Esophagus muscularis mucosa (tissue), 4 donors: Measurements from ENCODE around the gene PYGL. TPM values are rescaled to one million over a fixed set of nuclear protein-coding genes. Genes with fewer than 3 reads are reported as not detected.
A peak's percentile ranks its signal among the peaks of the same experiment; 100 is the strongest.

Experiments
- DNase-seq: peaks from one replicate; pipeline ENCODE4 v3.0.0-alpha.2; 2017; ENCODE audit errors: extremely low spot score
- H3K27ac ChIP-seq, 4 donors: fragments of 200-600 bp; sonication (generic); replicated peaks in 1 of 4; 1 replicate in 3 of 4; 2 replicates in 1 of 4; pipeline ENCODE4 v1.5.1; 2016 to 2019; ENCODE audit warnings: mild to moderate bottlenecking in 1 of 4
- H3K27me3 ChIP-seq, 4 donors: fragments of 200-600 bp; sonication (generic); one replicate each; pipeline versions ENCODE4 v1.5.1 to v1.6.0; 2016 to 2019
- H3K36me3 ChIP-seq, 4 donors: fragments of 200-600 bp; sonication (generic); one replicate each; pipeline ENCODE4 v1.5.1; 2016 to 2019
- H3K4me1 ChIP-seq, 4 donors: fragments of 200-600 bp; sonication (generic); one replicate each; pipeline ENCODE4 v1.5.1; 2016 to 2019
- H3K4me3 ChIP-seq, 4 donors: fragments of 200-600 bp; sonication (generic); 1 replicate in 2 of 4; 2 replicates in 2 of 4; pipeline ENCODE4 v1.5.1; 2016 to 2019; ENCODE audit warnings: mild to moderate bottlenecking in 4 of 4, moderate library complexity in 1 of 4
- H3K9me3 ChIP-seq, 4 donors: fragments of 200-600 bp; sonication (generic); 1 replicate in 3 of 4; 2 replicates in 1 of 4; pipeline ENCODE4 v1.5.1; 2016 to 2019
- EP300 ChIP-seq: sonication (generic); formaldehyde crosslinking; IDR thresholded peaks from one replicate; pipeline ENCODE4 v1.6.1; 2017; ENCODE audit warnings: antibody characterized with exemption
- POLR2A ChIP-seq: fragments of 450-650 bp; IDR thresholded peaks from one replicate; pipeline ENCODE4 v1.6.1; 2017; ENCODE audit warnings: antibody characterized with exemption, moderate library complexity, mild to moderate bottlenecking, low read depth
- POLR2AphosphoS5 ChIP-seq, 2 donors: sonication (generic); formaldehyde crosslinking; IDR thresholded peaks; one replicate each; pipeline ENCODE4 v1.6.1; 2017; ENCODE audit warnings: antibody characterized with exemption in 2 of 2
- WGBS: methylation state at CpG from one replicate; pipeline ENCODE4 v1.1.5; 2018; 5-methylcytosine and 5-hydroxymethylcytosine counted together
- intact Hi-C: fragments of 100-400 bp; cut with DNase I; formaldehyde crosslinking; loops from one replicate; pipeline ENCODE4 v1.15.1; 2023
- total RNA-seq, 4 donors: library from RNA; depleted of rRNA; stranded (reverse); fragments of >200 nt; gene quantifications; one replicate each; pipeline versions ENCODE4 v1.1.0 to v1.2.1, GENCODE V29; 2016
- TF ChIP-seq, protein P1 (sequence below), 3 experiments: fragments of 200-600 bp in 2 of 3; fragments of 450-650 bp in 1 of 3; sonication (generic) in 2 of 3; IDR thresholded peaks; one replicate each; pipeline ENCODE4 v1.5.1; 2017 to 2019; ENCODE audit warnings: antibody characterized with exemption in 3 of 3, mild to moderate bottlenecking in 2 of 3, moderate library complexity in 1 of 3

The PYGL gene
- total RNA-seq, 4 donors from 2014 or later: 15.0 to 28.5 (median 20.6) TPM

DNA sequence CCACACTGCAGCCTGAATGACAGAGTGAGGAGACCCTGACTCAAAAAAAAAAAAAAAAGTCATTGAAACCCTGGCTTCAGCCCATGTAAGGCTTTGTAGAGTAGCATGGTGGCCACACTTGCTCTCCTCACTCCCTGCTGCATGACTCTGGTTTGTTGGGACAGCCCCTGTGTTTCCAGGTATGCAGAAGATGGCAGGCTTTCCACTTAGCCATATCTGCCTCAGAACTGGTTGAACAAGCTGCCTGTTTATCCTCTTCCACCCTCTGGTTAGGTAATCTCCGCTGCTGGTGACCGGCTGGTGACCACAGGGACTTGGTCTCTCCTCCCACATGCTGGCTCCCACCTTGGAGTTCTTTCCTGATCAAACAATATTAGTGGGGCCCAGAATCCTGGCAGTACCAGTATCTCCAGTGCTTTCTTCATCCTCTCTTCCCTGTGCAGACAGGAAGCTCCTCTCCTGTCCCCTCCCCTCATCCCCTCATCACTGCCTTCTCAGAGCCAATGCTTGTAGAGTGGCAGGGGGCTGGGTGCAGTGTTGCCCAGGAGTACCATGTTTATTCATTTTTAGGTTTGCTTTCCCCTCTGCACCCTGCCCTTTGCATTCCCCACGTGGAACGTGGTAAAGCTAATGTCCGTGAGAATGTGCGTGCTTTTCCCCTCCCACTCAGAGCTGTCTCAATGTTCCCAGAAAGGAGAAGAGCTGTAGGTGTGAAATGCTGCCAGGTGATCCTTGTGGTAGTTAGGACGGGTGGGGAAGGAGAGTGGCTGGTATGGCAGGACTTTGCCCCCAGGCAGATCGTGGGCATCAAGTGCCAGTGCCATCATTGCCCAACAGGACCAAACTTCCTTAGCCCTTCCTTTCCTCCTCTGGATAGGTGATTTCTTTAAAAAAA is 61.1 kb downstream of the PYGL start:
- 79% methylated on average over 8 of the region's 8 CpGs for WGBS
- Histone ChIP-seq H3K27me3 (peaks cover 0 to 5% (median 0%) of the 10 kb centered on the region in 4 donors), H3K4me3 (no peak overlapping the region), H3K36me3 (no peaks in the 10 kb centered on the region), H3K9me3 (no peaks in the 10 kb centered on the region), H3K27ac (no peak overlapping the region), H3K4me1 (no peaks in the 10 kb centered on the region)
- TF ChIP-seq POLR2A (no peak), POLR2AphosphoS5 (IDR thresholded peaks at IDR 0.05) (no peak), EP300 (no peak)
- TF ChIP-seq, protein P1, sequence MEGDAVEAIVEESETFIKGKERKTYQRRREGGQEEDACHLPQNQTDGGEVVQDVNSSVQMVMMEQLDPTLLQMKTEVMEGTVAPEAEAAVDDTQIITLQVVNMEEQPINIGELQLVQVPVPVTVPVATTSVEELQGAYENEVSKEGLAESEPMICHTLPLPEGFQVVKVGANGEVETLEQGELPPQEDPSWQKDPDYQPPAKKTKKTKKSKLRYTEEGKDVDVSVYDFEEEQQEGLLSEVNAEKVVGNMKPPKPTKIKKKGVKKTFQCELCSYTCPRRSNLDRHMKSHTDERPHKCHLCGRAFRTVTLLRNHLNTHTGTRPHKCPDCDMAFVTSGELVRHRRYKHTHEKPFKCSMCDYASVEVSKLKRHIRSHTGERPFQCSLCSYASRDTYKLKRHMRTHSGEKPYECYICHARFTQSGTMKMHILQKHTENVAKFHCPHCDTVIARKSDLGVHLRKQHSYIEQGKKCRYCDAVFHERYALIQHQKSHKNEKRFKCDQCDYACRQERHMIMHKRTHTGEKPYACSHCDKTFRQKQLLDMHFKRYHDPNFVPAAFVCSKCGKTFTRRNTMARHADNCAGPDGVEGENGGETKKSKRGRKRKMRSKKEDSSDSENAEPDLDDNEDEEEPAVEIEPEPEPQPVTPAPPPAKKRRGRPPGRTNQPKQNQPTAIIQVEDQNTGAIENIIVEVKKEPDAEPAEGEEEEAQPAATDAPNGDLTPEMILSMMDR (IDR thresholded peaks at IDR 0.05): no peak
- no peak for DNase-seq
- intact Hi-C loops: no loop called here

DNA sequence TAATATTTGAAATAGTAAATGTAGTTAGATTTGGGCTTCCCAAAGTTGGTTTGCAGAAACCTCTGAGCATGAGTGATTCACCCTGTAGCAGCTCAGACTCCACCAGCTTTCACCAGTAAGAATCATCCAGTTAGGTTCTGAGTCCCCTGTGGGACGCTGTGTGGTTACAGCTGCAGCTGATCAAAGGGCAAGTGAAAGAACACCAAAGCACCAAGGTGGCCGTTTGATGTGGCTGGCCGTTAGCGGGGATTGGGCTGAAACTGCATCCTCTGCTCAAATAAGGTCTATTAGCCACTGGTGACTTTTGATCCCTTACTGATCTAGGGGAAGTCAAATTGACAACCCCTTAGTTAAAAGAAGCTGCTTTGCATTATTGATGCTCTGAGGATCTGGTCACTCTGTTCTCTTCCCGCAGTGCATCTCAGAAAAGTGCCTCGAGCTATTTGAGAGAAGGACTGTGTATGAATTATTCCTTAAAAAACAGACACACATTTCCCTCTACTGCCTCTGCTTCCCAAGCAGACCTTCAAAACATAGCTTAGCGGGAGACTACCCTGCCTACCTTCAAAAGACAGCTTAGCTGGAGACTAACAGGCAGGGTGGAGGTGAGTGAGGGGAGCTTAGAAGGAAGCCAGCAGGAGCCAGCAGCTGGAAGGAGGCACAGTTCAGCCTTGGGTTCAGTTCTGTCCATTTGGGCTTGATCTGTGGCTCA is 68.8 kb downstream of the PYGL start:
- 56% methylated on average over 7 of the region's 7 CpGs for WGBS
- H3K9me3 ChIP-seq: no peaks in the 10 kb centered on the region

DNA sequence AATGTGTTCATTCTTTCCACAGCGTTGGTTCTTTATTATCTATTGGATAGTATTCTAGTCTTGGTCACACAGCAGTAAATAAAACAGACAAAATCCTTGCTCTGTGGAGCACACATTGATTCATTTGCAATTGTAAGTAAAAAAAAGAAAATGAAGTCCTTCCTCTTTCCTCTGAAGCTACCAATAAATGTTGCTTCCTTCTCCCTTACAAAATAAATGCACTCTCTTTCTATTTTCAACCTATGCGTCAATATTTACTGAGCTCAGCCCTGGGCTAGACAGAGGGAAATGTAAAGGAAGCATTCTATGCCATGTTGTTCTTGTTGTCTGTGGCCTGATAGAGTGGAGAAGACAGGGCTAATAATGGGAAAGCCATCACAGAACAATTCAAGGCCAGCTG is 69.5 kb downstream of the PYGL start:
- H3K36me3 ChIP-seq: no peaks in the 10 kb centered on the region
- H3K9me3 ChIP-seq: no peaks in the 10 kb centered on the region
- H3K4me3 ChIP-seq: no peak overlapping the region
- WGBS: 84% methylated on average over 2 of the region's 2 CpGs
- peaks cover 0 to 43% (median 22%) of the 10 kb centered on the region in 4 donors for H3K27me3 ChIP-seq
- intact Hi-C loops: no loop called here
- H3K27ac ChIP-seq: no peak overlapping the region
- no peak for DNase-seq
- TF ChIP-seq POLR2AphosphoS5 (IDR thresholded peaks at IDR 0.05): no peak
- no peak for TF ChIP-seq EP300
- no peak for TF ChIP-seq POLR2A
- TF ChIP-seq, protein P1 (IDR thresholded peaks at IDR 0.05): no peak
- H3K4me1 ChIP-seq: peaks cover 0 to 9% (median 8%) of the 10 kb centered on the region in 4 donors

More for the DNA sequence above, 68.8 kb downstream of the PYGL start:
- Histone ChIP-seq H3K4me3 (no peak overlapping the region), H3K27me3 (peaks cover 0 to 35% (median 19%) of the 10 kb centered on the region in 4 donors), H3K27ac (no peak overlapping the region), H3K4me1 (peaks cover 0 to 9% (median 8%) of the 10 kb centered on the region in 4 donors), H3K36me3 (no peaks in the 10 kb centered on the region)
- intact Hi-C loops: no loop called here
- no peak for TF ChIP-seq EP300
- TF ChIP-seq POLR2A: no peak
- TF ChIP-seq, protein P1 (IDR thresholded peaks at IDR 0.05): no peak
- no peak for TF ChIP-seq POLR2AphosphoS5 (IDR thresholded peaks at IDR 0.05)
- DNase-seq: no peak

DNA sequence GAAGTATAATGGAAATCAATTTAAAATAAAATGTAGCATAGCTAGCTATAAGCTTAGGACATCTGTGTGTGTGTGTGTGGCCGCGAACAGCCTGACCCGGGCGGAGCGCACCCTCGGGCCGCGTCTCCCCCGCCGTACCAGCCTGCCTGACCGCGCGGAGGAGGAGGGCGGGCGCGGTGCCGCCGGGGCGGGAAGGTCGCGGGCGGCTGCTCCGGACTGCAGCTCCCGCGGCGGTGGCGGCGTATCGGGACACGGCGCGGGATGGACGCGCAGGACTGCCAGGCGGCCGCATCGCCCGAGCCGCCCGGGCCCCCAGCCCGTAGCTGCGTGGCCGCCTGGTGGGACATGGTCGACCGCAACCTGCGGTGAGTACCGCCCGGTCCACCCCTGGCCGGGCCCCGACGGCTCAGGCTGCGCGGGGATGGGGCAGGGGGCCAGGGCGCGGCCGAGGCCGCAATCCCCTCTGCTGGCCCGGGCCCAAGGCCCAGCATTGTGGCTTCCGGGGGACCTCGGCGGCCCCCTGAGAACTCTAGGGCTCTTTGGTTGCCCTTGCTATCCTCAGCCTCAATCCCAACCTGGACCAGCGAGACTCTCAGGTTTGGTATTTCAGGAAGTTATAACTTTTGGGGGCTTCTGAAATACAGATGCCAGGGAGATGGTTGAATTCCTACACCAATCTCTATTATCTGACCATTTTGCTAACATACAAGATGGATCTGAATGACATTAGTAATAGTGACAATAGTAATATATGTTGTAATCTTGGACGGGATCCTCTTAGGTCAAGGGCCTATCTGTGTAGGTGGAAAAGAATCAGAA is 72.2 kb downstream of the PYGL start, which contains the start of gene ABHD12B:
Gene ABHD12B, plus strand, starts transcription at position 140 of the 819 bp plus-strand sequence. Its CDS starts 122 bp downstream, at position 262.
- peaks cover 0 to 51% (median 22%) of the 10 kb centered on the region in 4 donors for H3K27me3 ChIP-seq
- DNase-seq: no peak
- intact Hi-C loops: no loop called here
- peaks cover 0 to 9% (median 8%) of the 10 kb centered on the region in 4 donors for H3K4me1 ChIP-seq
- no peaks in the 10 kb centered on the region for H3K9me3 ChIP-seq
- H3K4me3 ChIP-seq: peak within 1 kb of the TSS; percentile 32 to 48 (median 38)
- TF ChIP-seq, protein P1 (IDR thresholded peaks at IDR 0.05): no peak
- no peak for TF ChIP-seq POLR2A
- no peak for TF ChIP-seq EP300
- no peak for TF ChIP-seq POLR2AphosphoS5 (IDR thresholded peaks at IDR 0.05)
- 16% methylated on average over 17 of the region's 63 CpGs for WGBS
- no peaks in the 10 kb centered on the region for H3K36me3 ChIP-seq
- no peak within 1 kb of the TSS for H3K27ac ChIP-seq
